HepG2 (cell line): ENCODE measurements around the gene RPP21. TPM values are rescaled to one million over a fixed set of nuclear protein-coding genes. Genes with fewer than 3 reads are reported as not detected.

ENCODE experiments used
- ATRX ChIP-seq: sonication (generic); formaldehyde crosslinking; IDR thresholded peaks from 2 replicates; pipeline ENCODE4 v1.4.0; 2020; ENCODE audit warnings: missing genetic modification reagents, borderline replicate concordance
- BCLAF1 ChIP-seq: fragments of 450-650 bp; IDR thresholded peaks from 2 replicates; pipeline ENCODE4 v1.6.1; 2017; ENCODE audit warnings: mild to moderate bottlenecking
- BORCS8-MEF2B ChIP-seq: sonication (generic); formaldehyde crosslinking; IDR thresholded peaks from 2 replicates; pipeline ENCODE4 v1.8.0; 2022; ENCODE audit warnings: mild to moderate bottlenecking, missing genetic modification reagents
- DNMT1 ChIP-seq: sonication (generic); formaldehyde crosslinking; IDR thresholded peaks from 2 replicates; pipeline ENCODE4 v1.5.1; 2020; ENCODE audit warnings: mild to moderate bottlenecking, missing genetic modification reagents
- HDAC2 ChIP-seq: sonication (generic); formaldehyde crosslinking; IDR thresholded peaks from 2 replicates; pipeline ENCODE4 v1.4.0; 2020; ENCODE audit warnings: missing genetic modification reagents
- IRF1 ChIP-seq: sonication (generic); formaldehyde crosslinking; IDR thresholded peaks from 2 replicates; pipeline ENCODE4 v1.4.0; 2020; ENCODE audit warnings: low read depth, mild to moderate bottlenecking, missing genetic modification reagents
- SKIL ChIP-seq: sonication (generic); formaldehyde crosslinking; IDR thresholded peaks from 2 replicates; pipeline ENCODE4 v1.8.0; 2022; ENCODE audit warnings: missing genetic modification reagents, mild to moderate bottlenecking, moderate library complexity, borderline replicate concordance
- SNAPC5 ChIP-seq: sonication (generic); formaldehyde crosslinking; IDR thresholded peaks from 2 replicates; pipeline ENCODE4 v1.8.1; 2023; ENCODE audit warnings: mild to moderate bottlenecking, missing genetic modification reagents, borderline replicate concordance
- SP2 ChIP-seq: sonication (generic); formaldehyde crosslinking; IDR thresholded peaks from 2 replicates; pipeline ENCODE4 v1.5.1; 2020; ENCODE audit warnings: mild to moderate bottlenecking, missing genetic modification reagents
- SRF ChIP-seq: IDR thresholded peaks from 2 replicates; pipeline ENCODE4 v1.6.1; 2011; ENCODE audit warnings: mild to moderate bottlenecking, low read depth, low read length, moderate library complexity
- TCF7 ChIP-seq: sonication (generic); IDR thresholded peaks from 2 replicates; pipeline ENCODE4 v1.6.1; 2016; ENCODE audit warnings: antibody characterized with exemption, low read depth
- ZBED4 ChIP-seq: sonication (generic); formaldehyde crosslinking; IDR thresholded peaks from 2 replicates; pipeline ENCODE4 v1.4.0; 2020; ENCODE audit warnings: missing genetic modification reagents, borderline replicate concordance
- ZFP62 ChIP-seq: sonication (generic); formaldehyde crosslinking; IDR thresholded peaks from 2 replicates; pipeline ENCODE4 v1.4.0; 2020; ENCODE audit warnings: missing genetic modification reagents
- ZKSCAN8 ChIP-seq: IDR thresholded peaks from 2 replicates; pipeline ENCODE4 v1.6.1; 2016; ENCODE audit warnings: borderline replicate concordance, missing genetic modification reagents, missing compliant biosample characterization
- ZNF414 ChIP-seq: sonication (generic); formaldehyde crosslinking; IDR thresholded peaks from 2 replicates; pipeline ENCODE4 v1.5.0; 2020; ENCODE audit warnings: missing genetic modification reagents
- ZNF460 ChIP-seq: sonication (generic); formaldehyde crosslinking; IDR thresholded peaks from 2 replicates; pipeline ENCODE4 v1.5.1; 2020; ENCODE audit warnings: missing genetic modification reagents, mild to moderate bottlenecking, borderline replicate concordance
- ZNF547 ChIP-seq: sonication (generic); formaldehyde crosslinking; IDR thresholded peaks from 2 replicates; pipeline ENCODE4 v1.5.1; 2020; ENCODE audit warnings: mild to moderate bottlenecking, missing genetic modification reagents
- ZNF720 ChIP-seq: sonication (generic); formaldehyde crosslinking; IDR thresholded peaks from 2 replicates; pipeline ENCODE4 v1.4.0; 2020; ENCODE audit warnings: missing genetic modification reagents
- ZNF776 ChIP-seq: sonication (generic); formaldehyde crosslinking; IDR thresholded peaks from 2 replicates; pipeline ENCODE4 v1.4.0; 2020; ENCODE audit warnings: mild to moderate bottlenecking, missing genetic modification reagents
- polyA plus RNA-seq, 8 experiments: library from polyadenylated mRNA; depleted of rRNA in 3 of 8; stranded (reverse) in 7 of 8; unstranded in 1 of 8; fragments of >200 nt; fragmentation: Illumina TruSeq in 4 of 8; extraction: Trizol in 4 of 8; gene quantifications; 2 replicates each; pipeline versions ENCODE4 v1.2.1 to v1.2.3, GENCODE V29; 2011 to 2016; ENCODE audit warnings: low read depth in 4 of 8, missing spikeins in 1 of 8, mixed read lengths in 1 of 8; ENCODE audit not compliant: insufficient read depth in 1 of 8
- total RNA-seq, 5 experiments: library from RNA; depleted of rRNA; stranded (reverse); fragments of >200 nt; fragmentation: Illumina TruSeq; extraction: Trizol; gene quantifications; 2 replicates each; pipeline ENCODE4 v1.2.3, GENCODE V29; 2016; ENCODE audit warnings: low read depth in 1 of 5

The RPP21 gene
- total and polyA plus RNA-seq, 2 of the 13 experiments (the other 11 are each of a cell fraction or from before 2014, with no cell fraction given) = 53.1 to 72.3 TPM

- TF ChIP-seq ZNF414 (CRISPR knock-in tag) (no peak), ZBED4 (CRISPR knock-in tag) (no peak), BORCS8-MEF2B (CRISPR knock-in tag) (no peak), ZNF776 (no peak), ATRX (CRISPR knock-in tag) (no peak), ZNF547 (no peak), IRF1 (CRISPR knock-in tag) (no peak), ZFP62 (CRISPR knock-in tag) (no peak), ZNF720 (CRISPR knock-in tag) (no peak), HDAC2 (peak; percentile 70), DNMT1 (CRISPR knock-in tag) (no peak), SRF (no peak), SP2 (CRISPR knock-in tag) (no peak), SNAPC5 (CRISPR knock-in tag) (no peak), ZKSCAN8 (CRISPR knock-in tag) (peak; percentile 42; the same call in 1 of the 2 replicates), ZNF460 (CRISPR knock-in tag) (no peak), SKIL (CRISPR knock-in tag) (no peak), BCLAF1 (no peak), TCF7 (no peak)
These were observed 33.5 kb downstream of the RPP21 start (continued) for GRCh38 chr6:30378290-30378937.
